Gastrocnemius medialis (tissue), 4 donors: ENCODE data around the gene SLC17A8.
"Not testable (repeated sequence)": the region's sequence is repeated elsewhere in the genome, so short reads cannot be mapped to it uniquely, and the experiment has no call there.

Experiments used
- POLR2A ChIP-seq, 2 donors: fragments of 450-650 bp; IDR thresholded peaks; one replicate each; pipeline ENCODE4 v1.6.1; 2017; ENCODE audit warnings: antibody characterized with exemption in 2 of 2, mild to moderate bottlenecking in 2 of 2, moderate library complexity in 2 of 2
- TF ChIP-seq, protein P1 (sequence below), 5 experiments: fragments of 450-650 bp in 3 of 5; fragments of 200-600 bp in 2 of 5; sonication (generic) in 2 of 5; IDR thresholded peaks in 4 of 5; conservative IDR thresholded peaks in 1 of 5; 1 replicate in 4 of 5; 2 replicates in 1 of 5; pipeline ENCODE4 v1.5.1; 2016 to 2019; ENCODE audit warnings: antibody characterized with exemption in 5 of 5, mild to moderate bottlenecking in 3 of 5, moderate library complexity in 3 of 5

DNA sequence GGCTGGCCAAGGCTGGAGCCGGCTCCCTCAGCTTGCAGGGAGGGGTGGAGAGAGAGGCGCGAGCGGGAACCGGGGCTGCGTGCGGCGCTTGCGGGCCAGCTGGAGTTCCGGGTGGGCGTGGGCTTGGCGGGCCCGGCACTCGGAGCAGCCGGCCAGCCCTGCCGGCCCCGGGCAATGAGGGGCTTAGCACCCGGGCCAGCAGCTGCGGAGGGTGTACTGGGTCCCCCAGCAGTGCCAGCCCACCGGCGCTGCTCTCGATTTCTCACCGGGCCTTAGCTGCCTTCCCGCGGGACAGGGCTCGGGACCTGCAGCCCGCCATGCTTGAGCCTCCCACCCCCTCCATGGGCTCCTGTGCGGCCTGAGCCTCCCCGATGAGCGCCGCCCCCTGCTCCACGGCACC is 73.4 kb downstream of the SLC17A8 start:
- TF ChIP-seq, protein P1, sequence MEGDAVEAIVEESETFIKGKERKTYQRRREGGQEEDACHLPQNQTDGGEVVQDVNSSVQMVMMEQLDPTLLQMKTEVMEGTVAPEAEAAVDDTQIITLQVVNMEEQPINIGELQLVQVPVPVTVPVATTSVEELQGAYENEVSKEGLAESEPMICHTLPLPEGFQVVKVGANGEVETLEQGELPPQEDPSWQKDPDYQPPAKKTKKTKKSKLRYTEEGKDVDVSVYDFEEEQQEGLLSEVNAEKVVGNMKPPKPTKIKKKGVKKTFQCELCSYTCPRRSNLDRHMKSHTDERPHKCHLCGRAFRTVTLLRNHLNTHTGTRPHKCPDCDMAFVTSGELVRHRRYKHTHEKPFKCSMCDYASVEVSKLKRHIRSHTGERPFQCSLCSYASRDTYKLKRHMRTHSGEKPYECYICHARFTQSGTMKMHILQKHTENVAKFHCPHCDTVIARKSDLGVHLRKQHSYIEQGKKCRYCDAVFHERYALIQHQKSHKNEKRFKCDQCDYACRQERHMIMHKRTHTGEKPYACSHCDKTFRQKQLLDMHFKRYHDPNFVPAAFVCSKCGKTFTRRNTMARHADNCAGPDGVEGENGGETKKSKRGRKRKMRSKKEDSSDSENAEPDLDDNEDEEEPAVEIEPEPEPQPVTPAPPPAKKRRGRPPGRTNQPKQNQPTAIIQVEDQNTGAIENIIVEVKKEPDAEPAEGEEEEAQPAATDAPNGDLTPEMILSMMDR (IDR thresholded peaks at IDR 0.05 in 4 of 5, conservative IDR thresholded peaks at IDR 0.05 in 1 of 5): not testable (repeated sequence)
- TF ChIP-seq POLR2A (IDR thresholded peaks at IDR 0.05): not testable (repeated sequence)
